Left renal cortex interstitium (tissue), 4 donors: Measurements from ENCODE around the gene UBC. TPM values are rescaled to one million over a fixed set of nuclear protein-coding genes. Genes with fewer than 3 reads are reported as not detected.

ENCODE experiments used
- DNase-seq, 4 donors: peaks; one replicate each; pipeline ENCODE4 v3.0.0-alpha.2; 2013; ENCODE audit warnings: low read depth in 4 of 4, low spot score in 2 of 4, missing footprints in 1 of 4
- polyA plus RNA-seq, 4 donors: library from polyadenylated mRNA; unstranded; fragments of 120-200 nt; gene quantifications; one replicate each; pipeline ENCODE4 v1.2.1, GENCODE V29; 2013; ENCODE audit not compliant: insufficient read length in 4 of 4

The UBC gene
- polyA plus RNA-seq, 4 donors = 839 to 1,466 (median 979) TPM

DNA sequence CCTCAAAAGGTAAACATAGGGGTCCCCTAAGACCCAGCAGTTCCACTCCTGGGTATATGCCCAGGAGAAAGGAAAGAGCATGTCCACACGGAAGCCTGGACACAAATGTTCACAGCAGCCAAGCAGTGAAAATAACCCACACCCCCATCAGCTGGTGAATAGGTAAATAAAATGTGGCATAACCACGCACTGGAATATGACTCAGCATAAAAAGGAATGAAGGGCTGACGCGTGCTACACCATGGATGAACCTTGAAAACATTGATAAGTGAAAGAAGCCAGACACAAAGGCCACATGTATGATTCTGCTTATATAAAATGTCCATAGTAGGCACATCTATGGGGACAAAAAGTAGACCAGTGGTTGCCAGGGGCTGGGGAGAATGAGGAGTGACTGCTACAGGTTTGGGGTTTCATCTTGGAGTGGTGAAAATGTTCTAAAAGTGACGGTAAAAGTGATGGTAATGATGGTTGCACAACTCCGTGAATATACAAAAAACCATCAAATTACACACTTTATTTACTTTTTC lies 47.0 kb downstream of the UBC start:
- no peak for DNase-seq

DNA sequence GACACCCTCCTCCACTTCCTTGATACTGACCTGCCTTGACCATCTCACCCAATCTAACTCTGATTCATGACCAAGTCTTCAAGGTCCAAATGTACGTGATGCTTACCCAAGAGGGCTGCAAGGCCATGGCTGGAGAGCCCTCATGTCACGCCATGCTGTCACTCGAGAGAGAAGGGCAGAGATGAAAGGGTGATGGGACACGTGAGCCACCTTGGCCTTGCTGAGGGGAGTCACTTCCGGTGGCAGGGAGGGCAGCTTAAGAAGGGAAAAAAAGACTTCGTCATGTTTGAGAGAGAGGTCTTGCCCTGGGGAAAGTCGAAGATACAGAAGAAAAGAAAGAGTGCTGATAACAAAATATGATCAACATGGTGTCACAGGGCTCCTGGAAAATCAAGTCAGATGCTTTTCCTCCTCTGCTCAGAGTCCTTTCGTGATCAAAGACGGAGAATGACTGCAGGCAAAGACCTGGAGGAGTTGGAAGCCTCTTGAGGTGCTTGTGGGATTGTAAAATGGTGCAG lies 47.5 kb downstream of the UBC start:
- DNase-seq = no peak

DNA sequence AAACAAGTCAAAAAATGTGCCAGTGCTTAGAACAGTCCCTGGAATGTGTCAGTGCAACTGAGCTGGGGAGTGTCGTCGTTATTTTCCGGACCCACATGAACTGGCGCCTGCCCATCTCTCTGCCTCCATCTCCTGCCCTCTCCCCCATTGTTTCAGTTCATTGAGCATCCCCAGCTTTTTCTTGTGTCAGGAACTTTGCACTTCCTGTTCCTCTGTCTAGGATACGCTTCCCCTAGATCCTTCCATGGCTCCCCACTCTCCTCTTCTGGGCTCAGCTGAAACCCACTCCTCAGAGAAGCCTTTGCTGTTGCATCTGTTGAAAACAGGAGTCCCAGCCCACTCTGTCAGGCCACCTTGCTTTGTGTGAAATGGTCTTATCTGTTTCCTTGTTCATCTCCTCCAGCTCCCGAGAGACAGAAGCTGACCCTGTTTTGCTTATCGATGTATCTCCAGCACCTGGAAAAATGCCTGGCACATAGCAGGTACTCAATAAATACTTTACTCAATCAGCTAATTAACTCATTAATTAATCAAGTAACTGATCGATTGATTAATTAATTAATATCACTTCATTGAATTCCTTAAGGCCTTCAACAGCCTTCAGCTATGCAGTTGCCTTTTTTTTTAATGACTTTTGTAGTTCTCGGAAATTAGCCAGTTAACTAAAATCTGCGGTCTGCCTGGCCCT lies 48.1 kb downstream of the UBC start:
- no peak for DNase-seq

DNA sequence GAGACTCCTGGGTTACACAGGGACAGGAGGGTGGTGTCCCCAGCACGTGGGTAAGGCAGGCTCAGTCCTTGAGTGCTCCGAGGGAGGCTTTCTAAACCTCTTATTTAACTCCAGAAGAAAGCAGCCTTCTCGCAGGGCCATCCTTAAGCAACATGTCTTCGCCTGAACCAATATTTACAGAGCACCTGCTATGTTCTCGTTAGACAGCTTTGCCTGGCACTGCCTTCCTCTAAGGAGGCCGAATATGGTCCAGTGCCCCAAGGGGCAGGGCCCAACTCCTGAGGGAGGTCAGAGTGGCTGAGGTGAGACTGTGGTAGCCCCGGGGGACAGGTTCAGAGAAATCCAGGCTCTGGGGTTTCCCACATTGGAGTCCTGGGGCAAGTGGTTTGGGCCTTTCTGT lies 48.7 kb downstream of the UBC start:
- DNase-seq = no peak

DNA sequence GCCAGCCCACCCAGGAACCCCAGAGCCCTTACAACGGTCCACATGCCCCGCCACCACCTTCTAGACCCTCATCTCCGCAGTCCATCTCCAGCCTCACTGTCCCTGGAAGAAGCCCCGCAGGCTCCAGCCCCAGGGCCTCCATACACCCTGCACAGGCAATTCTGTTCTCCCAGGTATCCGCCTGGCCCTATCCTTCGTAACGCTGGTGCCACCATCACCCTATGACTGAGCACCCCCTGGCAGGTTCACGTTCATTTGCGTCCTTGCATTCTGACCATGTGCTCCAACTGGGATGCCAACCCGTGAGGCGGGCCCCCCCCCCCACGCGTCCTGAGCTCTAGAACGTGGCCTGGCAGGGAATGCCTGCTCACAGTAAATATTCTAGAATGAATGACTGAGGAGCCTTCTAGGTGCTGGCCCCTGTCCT lies 50.1 kb downstream of the UBC start:
- no peak for DNase-seq

DNA sequence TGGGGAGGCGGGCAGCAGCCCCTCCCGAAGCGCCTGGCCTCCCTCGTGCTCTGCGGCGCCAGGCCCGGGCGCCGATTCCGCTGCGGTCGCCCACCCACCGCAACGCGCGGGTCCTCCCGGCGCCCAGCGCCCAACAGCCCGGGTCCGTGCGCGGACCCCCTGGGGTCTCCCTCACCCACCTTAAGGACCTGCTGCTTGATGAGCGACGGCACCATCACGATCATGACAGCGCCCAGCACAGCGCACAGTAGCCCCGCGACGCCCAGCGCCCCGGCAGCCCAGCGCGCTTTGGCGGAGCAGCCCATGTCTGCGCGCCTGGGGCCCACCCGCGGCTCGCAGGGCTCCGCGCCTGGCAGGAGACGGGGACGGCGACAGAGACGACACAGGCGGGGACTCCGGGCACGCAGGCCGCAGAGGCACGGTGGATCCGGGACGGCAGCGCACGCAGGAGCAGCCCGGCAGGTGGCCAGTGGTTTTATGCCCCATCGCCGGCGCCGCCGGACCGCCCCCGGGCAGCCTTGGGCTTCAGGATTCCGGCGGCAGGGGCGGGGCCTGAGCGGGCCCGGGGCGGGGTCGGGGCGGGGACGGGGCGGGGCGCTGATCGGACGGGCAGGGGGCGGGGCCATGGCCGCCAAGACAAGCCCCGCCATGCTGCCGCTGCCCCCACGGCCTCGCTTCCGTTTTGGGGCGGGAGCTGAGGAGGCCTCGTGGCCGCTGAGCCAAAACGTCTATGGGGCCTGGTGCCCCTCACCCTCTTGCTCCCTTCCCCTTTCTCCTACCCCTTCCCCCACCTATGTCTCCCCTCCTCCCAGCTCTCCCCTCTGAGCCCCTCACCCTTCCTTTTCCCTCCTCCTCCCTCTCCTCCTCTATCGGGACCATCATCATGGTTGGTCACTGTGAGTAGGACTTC lies 50.8 kb downstream of the UBC start, which contains the start of gene SCARB1:
Gene SCARB1 (minus strand): TSS at position 449 of the 910 bp plus-strand sequence. CDS start 144 bp downstream, at position 305.
- DNase-seq = peak in 2 of 4 donors; percentile 59 to 65

DNA sequence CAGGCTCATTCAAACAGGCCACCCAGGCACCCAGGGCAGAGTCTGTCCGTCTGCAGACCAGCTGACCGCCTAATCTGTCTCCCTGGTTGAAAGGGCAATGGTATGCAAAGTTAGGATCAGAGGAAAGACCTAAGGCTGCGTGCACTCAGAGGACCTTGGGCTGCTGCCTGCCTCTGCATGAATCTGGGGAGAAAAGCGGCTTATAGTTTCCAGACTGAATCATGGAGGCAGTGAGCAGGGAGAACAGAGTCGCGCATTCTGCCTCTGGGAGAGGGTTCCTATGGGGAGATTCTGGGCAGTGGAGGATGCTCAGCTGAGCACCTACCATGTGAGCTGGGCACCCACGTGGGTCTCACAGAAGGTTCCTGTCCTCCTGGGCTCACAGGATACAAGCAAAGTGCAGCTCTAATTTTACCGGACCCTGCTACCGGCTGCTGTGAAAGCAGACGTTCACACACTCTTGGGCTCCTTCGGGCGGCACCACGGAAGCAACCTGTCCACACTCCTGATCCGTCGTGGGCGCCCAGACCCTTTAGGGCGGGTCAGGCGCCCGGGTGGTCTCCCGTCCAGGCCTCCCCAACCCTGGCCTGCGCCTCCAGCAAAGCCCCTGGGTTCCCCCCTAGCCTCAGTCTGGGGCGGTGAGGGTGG lies 51.6 kb downstream of the UBC start:
- no peak for DNase-seq

DNA sequence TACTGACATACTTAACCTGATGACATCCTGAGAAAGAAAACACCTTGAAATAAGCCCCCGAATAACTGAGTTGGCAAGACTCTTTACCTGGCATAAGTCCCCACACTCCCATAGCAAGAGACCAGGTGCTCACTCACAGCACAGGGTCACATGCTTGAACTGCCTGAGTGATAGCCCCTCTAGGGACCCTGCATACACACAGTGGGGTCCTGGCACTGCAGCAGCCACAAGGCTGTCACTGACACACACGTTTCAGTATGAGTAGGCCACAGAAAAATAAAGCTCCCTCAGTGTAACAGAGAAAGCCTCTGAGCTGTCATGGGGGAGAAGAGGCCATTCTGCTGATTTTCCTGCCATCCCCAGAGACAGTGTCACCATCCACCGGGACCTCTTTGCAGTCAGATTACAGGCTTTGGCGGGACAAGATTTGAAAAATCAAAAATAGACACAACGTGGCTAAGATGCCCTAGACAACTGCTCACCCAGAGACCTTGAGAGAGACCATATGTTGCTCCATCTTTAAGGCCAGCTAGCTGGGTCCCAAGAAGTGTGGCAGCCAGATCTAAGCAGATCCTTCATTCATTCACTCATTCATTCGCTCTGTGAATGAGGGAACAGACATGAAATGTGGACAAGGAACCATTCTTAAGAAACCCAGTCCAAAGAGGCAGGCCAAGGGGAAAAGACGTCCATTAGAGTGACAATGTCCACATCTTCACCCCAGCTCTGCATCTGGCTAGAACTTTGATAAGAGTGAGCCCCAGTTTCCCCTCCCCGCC lies 52.4 kb downstream of the UBC start:
- DNase-seq = no peak

Other genes starting within 250 kb of the UBC start
- gene SCARB1, start 50.8 kb downstream of the UBC start, polyA plus RNA-seq = 10 to 100 TPM; 18.5 to 29.8 (median 20.9) TPM
- gene DHX37, start 74.5 kb upstream of the UBC start, polyA plus RNA-seq = 10 to 100 TPM in 3 of 4 donors, 1 to 10 TPM in 1; 8.9 to 13.0 (median 11.2) TPM
- gene BRI3BP, start 79.0 kb upstream of the UBC start, polyA plus RNA-seq = 10 to 100 TPM in 2 of 4 donors, 1 to 10 TPM in 2; 9.5 to 10.5 (median 9.8) TPM
- gene AACS, start 150.8 kb upstream of the UBC start, polyA plus RNA-seq = 10 to 100 TPM; 23.3 to 27.2 (median 26.1) TPM